GM18909 (cell line): ENCODE data around the gene KRTAP12-2.
"Not testable (repeated sequence)": the region's sequence is repeated elsewhere in the genome, so short reads cannot be mapped to it uniquely, and the experiment has no call there.

Source experiments
- ATAC-seq: cut with Tn5 transposase; IDR thresholded peaks from one replicate; pipeline ENCODE4 v1.9.1; 2021; ENCODE audit warnings: mild to moderate bottlenecking; ENCODE audit not compliant: unreplicated experiment, poor library complexity

Gene KRTAP12-2

GRCh38 chr21:44632067-44632466 is 34.7 kb downstream of the KRTAP12-2 start:
- no peak for ATAC-seq

- ATAC-seq: no peak
These were observed 36.3 kb downstream of the KRTAP12-2 start for GRCh38 chr21:44630440-44630839.

- no peak for ATAC-seq
These were observed 37.9 kb downstream of the KRTAP12-2 start for GRCh38 chr21:44628707-44629391.

GRCh38 chr21:44627831-44628233 is 38.9 kb downstream of the KRTAP12-2 start:
- not testable (repeated sequence) for ATAC-seq

- ATAC-seq: not testable (repeated sequence)
These were observed 39.4 kb downstream of the KRTAP12-2 start for GRCh38 chr21:44627181-44627822.

GRCh38 chr21:44626673-44627143 is 40.0 kb downstream of the KRTAP12-2 start, which contains the start of gene KRTAP10-9:
Gene KRTAP10-9 (plus strand): TSS chr21:44627093. CDS start chr21:44627172, 79 bp downstream.
- no peak for ATAC-seq

- no peak for ATAC-seq
These were observed 40.5 kb downstream of the KRTAP12-2 start for GRCh38 chr21:44626262-44626661.

GRCh38 chr21:44625756-44626155 is 41.0 kb downstream of the KRTAP12-2 start:
- ATAC-seq: no peak

GRCh38 chr21:44623575-44623974 is 43.2 kb downstream of the KRTAP12-2 start:
- no peak for ATAC-seq

GRCh38 chr21:44619886-44620285 is 46.8 kb downstream of the KRTAP12-2 start:
- no peak for ATAC-seq

- no peak for ATAC-seq
These were observed 47.8 kb downstream of the KRTAP12-2 start for GRCh38 chr21:44618909-44619308.

- no peak for ATAC-seq
These were observed 48.2 kb downstream of the KRTAP12-2 start for GRCh38 chr21:44618504-44618903.

GRCh38 chr21:44617071-44617501 is 49.6 kb downstream of the KRTAP12-2 start:
- ATAC-seq: no peak

GRCh38 chr21:44616591-44616926 is 50.2 kb downstream of the KRTAP12-2 start:
- no peak for ATAC-seq
